Astrocyte of the spinal cord (primary cell): ENCODE measurements around the gene PRSS37.

Source experiments
- DNase-seq: peaks from one replicate; pipeline ENCODE4 v3.0.0; 2011; ENCODE audit warnings: low read depth, low spot score
- H3K4me3 ChIP-seq: 2 replicates; pipeline ENCODE4 v1.5.1; 2011; ENCODE audit warnings: low read depth, mild to moderate bottlenecking, low read length, moderate library complexity
- CTCF ChIP-seq: IDR thresholded peaks from 2 replicates; pipeline ENCODE4 v1.5.1; 2012; ENCODE audit warnings: low read depth, mild to moderate bottlenecking, low read length, inconsistent platforms
- in situ Hi-C: cut with HindIII; loops from 2 replicates; pipeline ENCODE4 v1.10.0; 2017; ENCODE audit warnings: low sequenced_read_pairs

PRSS37 gene

GRCh38 chr7:141874787-141875186 lies 33.5 kb upstream of the PRSS37 start:
- H3K4me3 ChIP-seq: no peak overlapping the region
- no peak for DNase-seq
- in situ Hi-C loops: no loop called here
- TF ChIP-seq CTCF: no peak

DNA sequence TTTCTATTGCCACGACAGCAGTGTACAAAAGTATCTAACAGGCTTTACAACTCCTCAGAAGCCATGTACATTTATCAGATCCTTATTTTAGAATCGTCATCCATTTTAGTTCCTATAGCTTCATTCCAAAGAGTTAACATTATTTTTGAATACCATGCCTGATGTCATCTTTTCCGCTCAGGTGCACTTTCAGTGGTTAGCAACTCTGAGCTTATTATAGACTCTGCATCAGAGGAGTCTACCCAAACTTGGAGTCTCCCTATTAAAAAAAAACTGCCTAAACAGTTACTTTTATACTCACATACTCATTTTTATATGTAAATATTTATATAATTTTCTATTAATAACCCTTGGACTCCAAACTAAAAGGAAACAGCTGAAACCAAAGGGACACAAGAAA lies 31.6 kb upstream of the PRSS37 start:
- H3K4me3 ChIP-seq: no peak overlapping the region
- in situ Hi-C loops: no loop called here
- TF ChIP-seq CTCF: no peak
- DNase-seq: no peak

- no peak overlapping the region for H3K4me3 ChIP-seq
- in situ Hi-C loops: no loop called here
- no peak for TF ChIP-seq CTCF
- no peak for DNase-seq
These were observed 25.7 kb upstream of the PRSS37 start for GRCh38 chr7:141866974-141867373.

GRCh38 chr7:141864765-141865447 lies 23.6 kb upstream of the PRSS37 start:
- no peak for DNase-seq
- in situ Hi-C loops: no loop called here
- TF ChIP-seq CTCF: no peak
- no peak overlapping the region for H3K4me3 ChIP-seq

DNA sequence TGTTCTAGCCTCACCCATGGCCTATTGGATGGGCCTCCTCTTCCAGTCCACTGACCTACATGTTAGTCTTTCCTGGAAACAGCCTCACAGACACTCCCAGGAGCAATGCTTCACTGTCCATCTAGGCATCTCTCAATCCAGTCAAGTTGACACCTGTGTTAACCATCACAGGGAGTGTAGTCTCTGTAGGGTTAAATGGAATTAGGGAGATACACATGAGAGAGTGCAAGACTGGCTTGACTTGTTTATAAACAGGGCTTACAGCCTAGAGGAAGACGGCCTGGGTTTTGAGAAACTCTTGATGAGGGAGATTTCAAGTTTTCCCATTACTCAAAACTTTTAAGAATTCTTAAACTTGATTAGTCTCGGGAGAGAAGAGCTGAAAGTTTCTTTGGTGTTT lies 18.9 kb upstream of the PRSS37 start:
- no peak for TF ChIP-seq CTCF
- H3K4me3 ChIP-seq: no peak overlapping the region
- in situ Hi-C loops: no loop called here
- no peak for DNase-seq

GRCh38 chr7:141847996-141848395 lies 6.7 kb upstream of the PRSS37 start:
- H3K4me3 ChIP-seq: no peak overlapping the region
- DNase-seq: no peak
- in situ Hi-C loops: no loop called here
- TF ChIP-seq CTCF: no peak
